Thyroid gland (tissue), 4 donors: Measurements from ENCODE around the gene TRIM8. TPM values are rescaled to one million over a fixed set of nuclear protein-coding genes. Genes with fewer than 3 reads are reported as not detected.
A peak's percentile ranks its signal among the peaks of the same experiment; 100 is the strongest.

Source experiments
- DNase-seq, 2 donors: peaks; one replicate each; pipeline ENCODE4 v3.0.0-alpha.2; 2019
- H3K27ac ChIP-seq, 3 donors: fragments of 200-600 bp; sonication (generic); 1 replicate in 2 of 3; 2 replicates in 1 of 3; pipeline ENCODE4 v1.5.1; 2016 to 2019; ENCODE audit warnings: mild to moderate bottlenecking in 1 of 3, moderate library complexity in 1 of 3
- H3K27me3 ChIP-seq: fragments of 200-600 bp; sonication (generic); one replicate; pipeline ENCODE4 v1.5.1; 2019
- H3K36me3 ChIP-seq, 2 donors: fragments of 200-600 bp; sonication (generic); one replicate each; pipeline ENCODE4 v1.5.1; 2016 to 2019
- H3K4me1 ChIP-seq, 2 donors: fragments of 200-600 bp; sonication (generic); one replicate each; pipeline ENCODE4 v1.5.1; 2017 to 2019
- H3K4me3 ChIP-seq, 3 donors: fragments of 200-600 bp; sonication (generic); replicated peaks in 1 of 3; 1 replicate in 2 of 3; 2 replicates in 1 of 3; pipeline ENCODE4 v1.5.1; 2016; ENCODE audit warnings: mild to moderate bottlenecking in 1 of 3
- H3K9me3 ChIP-seq: fragments of 200-600 bp; sonication (generic); one replicate; pipeline ENCODE4 v1.5.1; 2017
- POLR2A ChIP-seq, 2 donors: fragments of 450-650 bp; IDR thresholded peaks; one replicate each; pipeline ENCODE4 v1.6.1; 2017; ENCODE audit warnings: antibody characterized with exemption in 2 of 2, mild to moderate bottlenecking in 2 of 2, moderate library complexity in 1 of 2
- WGBS, 2 donors: methylation state at CpG; one replicate each; pipeline ENCODE4 v1.1.5; 2017; 5-methylcytosine and 5-hydroxymethylcytosine counted together
- intact Hi-C: fragments of 100-400 bp; cut with DNase I; formaldehyde crosslinking; loops from one replicate; pipeline ENCODE4 v1.15.1; 2023
- total RNA-seq, 4 donors: library from RNA; depleted of rRNA; stranded (reverse); fragments of >200 nt; gene quantifications; one replicate each; pipeline ENCODE4 v1.2.3, GENCODE V29; 2016
- TF ChIP-seq, protein P1 (sequence below), 6 experiments: fragments of 200-600 bp in 3 of 6; fragments of 450-650 bp in 3 of 6; sonication (generic) in 3 of 6; IDR thresholded peaks; one replicate each; pipeline ENCODE4 v1.5.1; 2016 to 2019; ENCODE audit warnings: antibody characterized with exemption in 6 of 6, mild to moderate bottlenecking in 2 of 6, inconsistent platforms in 1 of 6, moderate library complexity in 1 of 6

TRIM8 gene
- total RNA-seq, 4 donors from 2014 or later: 138 to 187 (median 162) TPM

DNA sequence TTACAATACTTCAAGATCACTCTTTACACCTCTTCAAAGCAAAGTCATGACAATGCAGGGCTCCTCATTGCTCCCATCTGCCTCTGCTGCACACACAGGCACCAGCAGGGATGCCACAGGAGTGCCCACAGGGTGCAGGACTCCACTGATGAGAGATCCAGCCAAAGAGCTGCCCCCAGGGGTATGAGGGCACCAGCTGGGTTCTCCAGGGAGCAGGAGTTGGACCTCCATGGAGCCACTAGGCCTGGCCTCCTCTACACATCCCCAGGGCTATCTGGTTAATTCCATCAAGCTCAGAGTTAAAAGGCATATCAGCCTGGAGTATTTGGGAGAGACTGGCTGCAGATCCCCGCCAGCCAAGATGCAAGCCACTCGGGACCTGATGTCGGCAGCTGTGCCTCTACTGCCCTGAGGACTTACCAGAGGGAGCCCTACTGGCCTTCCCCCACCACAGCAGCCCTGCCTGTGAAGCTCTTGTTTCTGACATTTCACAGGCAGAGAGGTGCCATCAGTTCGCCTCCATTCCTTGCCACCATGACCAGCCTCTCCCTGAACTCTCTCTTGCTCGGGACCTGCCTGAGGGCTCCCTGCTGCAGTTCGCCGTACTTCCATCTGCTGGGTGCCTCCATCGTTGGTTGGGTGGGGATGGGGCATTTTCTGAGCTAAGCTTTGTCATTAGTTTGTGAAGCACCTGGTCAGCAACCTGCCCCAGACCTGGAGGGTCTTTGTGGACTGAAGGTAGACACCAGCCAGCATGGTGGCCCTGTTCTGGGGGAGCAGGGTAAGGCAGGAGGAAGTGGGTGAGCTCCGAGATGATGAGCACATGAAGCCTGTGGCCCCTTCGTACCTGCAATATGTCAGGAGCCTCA, 12.5 kb upstream of the TRIM8 start:
- intact Hi-C loops: no loop called here
- Histone ChIP-seq H3K36me3 (no peaks in the 10 kb centered on the region), H3K9me3 (no peaks in the 10 kb centered on the region), H3K4me3 (no peak overlapping the region), H3K27me3 (no peaks in the 10 kb centered on the region), H3K27ac (no peak overlapping the region), H3K4me1 (peaks cover 20 to 51% of the 10 kb centered on the region in 2 donors)
- TF ChIP-seq, protein P1, sequence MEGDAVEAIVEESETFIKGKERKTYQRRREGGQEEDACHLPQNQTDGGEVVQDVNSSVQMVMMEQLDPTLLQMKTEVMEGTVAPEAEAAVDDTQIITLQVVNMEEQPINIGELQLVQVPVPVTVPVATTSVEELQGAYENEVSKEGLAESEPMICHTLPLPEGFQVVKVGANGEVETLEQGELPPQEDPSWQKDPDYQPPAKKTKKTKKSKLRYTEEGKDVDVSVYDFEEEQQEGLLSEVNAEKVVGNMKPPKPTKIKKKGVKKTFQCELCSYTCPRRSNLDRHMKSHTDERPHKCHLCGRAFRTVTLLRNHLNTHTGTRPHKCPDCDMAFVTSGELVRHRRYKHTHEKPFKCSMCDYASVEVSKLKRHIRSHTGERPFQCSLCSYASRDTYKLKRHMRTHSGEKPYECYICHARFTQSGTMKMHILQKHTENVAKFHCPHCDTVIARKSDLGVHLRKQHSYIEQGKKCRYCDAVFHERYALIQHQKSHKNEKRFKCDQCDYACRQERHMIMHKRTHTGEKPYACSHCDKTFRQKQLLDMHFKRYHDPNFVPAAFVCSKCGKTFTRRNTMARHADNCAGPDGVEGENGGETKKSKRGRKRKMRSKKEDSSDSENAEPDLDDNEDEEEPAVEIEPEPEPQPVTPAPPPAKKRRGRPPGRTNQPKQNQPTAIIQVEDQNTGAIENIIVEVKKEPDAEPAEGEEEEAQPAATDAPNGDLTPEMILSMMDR (IDR thresholded peaks at IDR 0.05): no peak
- WGBS, 2 donors: 92 to 96% methylated on average over 7 to 10 of the region's 10 CpGs
- DNase-seq: no peak

- no peaks in the 10 kb centered on the region for H3K27me3 ChIP-seq
- intact Hi-C loops: no loop called here
- H3K27ac ChIP-seq: peak overlapping the region in 1 of 3 donors; percentile 30
- peaks cover 15 to 43% of the 10 kb centered on the region in 2 donors for H3K4me1 ChIP-seq
- no peak for DNase-seq
- TF ChIP-seq, protein P1 (IDR thresholded peaks at IDR 0.05): no peak
- no peak for TF ChIP-seq POLR2A (IDR thresholded peaks at IDR 0.05)
- H3K9me3 ChIP-seq: no peaks in the 10 kb centered on the region
- no peak overlapping the region for H3K4me3 ChIP-seq
- no peaks in the 10 kb centered on the region for H3K36me3 ChIP-seq
- WGBS, 2 donors: 31 to 48% methylated on average over 4 to 5 of the region's 5 CpGs
Observed at GRCh38 chr10:102632394-102633111, 11.7 kb upstream of the TRIM8 start.

DNA sequence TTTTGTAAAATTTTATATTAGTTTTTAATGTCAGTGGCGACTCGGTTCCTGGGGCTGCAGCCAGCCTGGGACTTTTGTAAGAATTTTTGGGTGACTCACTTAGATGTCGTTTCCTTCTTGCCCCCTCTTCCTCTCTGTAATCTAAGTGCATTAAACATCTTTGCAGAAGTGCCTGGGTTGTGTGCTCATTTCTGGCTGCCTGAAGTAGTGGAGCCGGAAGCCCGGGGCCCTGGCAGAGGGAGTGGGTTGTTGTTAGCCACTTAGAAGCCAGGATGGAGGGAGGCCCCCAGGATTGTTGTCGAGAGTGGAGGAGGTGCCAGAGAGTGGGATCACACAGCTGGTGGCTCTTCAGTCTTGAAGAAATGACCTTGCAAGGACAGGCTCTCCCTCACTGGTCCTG, 11.0 kb upstream of the TRIM8 start:
- Histone ChIP-seq H3K4me3 (no peak overlapping the region), H3K4me1 (peaks cover 8 to 36% of the 10 kb centered on the region in 2 donors), H3K27ac (peak overlapping the region in 1 of 3 donors; percentile 30), H3K9me3 (no peaks in the 10 kb centered on the region), H3K27me3 (no peaks in the 10 kb centered on the region), H3K36me3 (no peaks in the 10 kb centered on the region)
- intact Hi-C loops: no loop called here
- 36 to 45% methylated on average over 6 of the region's 6 CpGs for WGBS, 2 donors
- no peak for DNase-seq
- TF ChIP-seq POLR2A (IDR thresholded peaks at IDR 0.05): no peak
- TF ChIP-seq, protein P1 (IDR thresholded peaks at IDR 0.05): no peak

DNA sequence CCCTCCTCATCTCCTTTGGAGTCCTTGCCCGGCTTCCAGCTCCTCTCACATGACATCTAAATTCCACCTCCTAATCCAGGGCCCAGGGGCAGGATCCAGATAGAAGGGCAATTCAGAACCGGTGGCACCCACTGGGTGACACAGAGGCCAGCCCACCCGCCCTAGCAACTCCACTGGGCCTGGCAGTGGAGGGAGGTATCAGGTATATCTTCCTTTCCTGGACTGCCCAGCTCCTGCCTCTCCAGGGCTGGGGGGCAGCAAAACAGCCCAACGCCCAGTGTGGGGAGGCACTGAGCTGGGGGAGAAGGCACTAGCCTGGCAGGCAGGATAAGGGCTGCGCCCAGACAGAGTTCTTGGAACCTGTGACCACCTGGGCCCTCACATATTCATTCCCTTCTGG, 10.4 kb upstream of the TRIM8 start:
- WGBS, 2 donors: 91 to 100% methylated on average over 3 to 5 of the region's 5 CpGs
- Histone ChIP-seq H3K4me3 (no peak overlapping the region), H3K27ac (peak overlapping the region in 1 of 3 donors; percentile 30), H3K9me3 (no peaks in the 10 kb centered on the region), H3K4me1 (peaks cover 6 to 30% of the 10 kb centered on the region in 2 donors), H3K36me3 (no peaks in the 10 kb centered on the region), H3K27me3 (no peaks in the 10 kb centered on the region)
- intact Hi-C loops: no loop called here
- no peak for DNase-seq
- TF ChIP-seq, protein P1 (IDR thresholded peaks at IDR 0.05): no peak
- TF ChIP-seq POLR2A (IDR thresholded peaks at IDR 0.05): no peak

GRCh38 chr10:102634686-102635085, 9.6 kb upstream of the TRIM8 start:
- 59 to 79% methylated on average over 2 to 4 of the region's 4 CpGs for WGBS, 2 donors
- TF ChIP-seq, protein P1 (IDR thresholded peaks at IDR 0.05): no peak
- TF ChIP-seq POLR2A (IDR thresholded peaks at IDR 0.05): no peak
- no peak overlapping the region for H3K27ac ChIP-seq
- H3K36me3 ChIP-seq: no peaks in the 10 kb centered on the region
- H3K4me3 ChIP-seq: no peak overlapping the region
- no peaks in the 10 kb centered on the region for H3K9me3 ChIP-seq
- no peaks in the 10 kb centered on the region for H3K27me3 ChIP-seq
- H3K4me1 ChIP-seq: peaks cover 3 to 22% of the 10 kb centered on the region in 2 donors
- intact Hi-C loops: no loop called here
- DNase-seq: no peak
